ENCODE data around the gene ANGPTL4.

Gene ANGPTL4

DNA sequence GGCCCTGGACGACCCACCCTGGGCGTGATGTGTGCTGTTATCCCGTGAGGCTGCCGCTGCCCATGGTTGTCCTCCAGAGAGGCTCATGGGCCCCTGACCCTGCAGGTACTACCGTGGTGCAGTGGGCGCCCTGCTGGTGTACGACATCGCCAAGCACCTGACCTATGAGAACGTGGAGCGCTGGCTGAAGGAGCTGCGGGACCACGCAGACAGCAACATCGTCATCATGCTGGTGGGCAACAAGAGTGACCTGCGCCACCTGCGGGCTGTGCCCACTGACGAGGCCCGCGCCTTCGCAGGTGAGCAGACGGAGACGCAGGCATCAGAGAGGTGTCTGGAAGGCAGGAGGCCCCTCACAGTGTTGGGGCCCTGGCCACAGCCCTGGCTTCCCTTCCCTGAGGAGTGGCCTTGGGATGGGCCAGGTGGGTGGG is 38.0 kb downstream of the ANGPTL4 start:
- TF ChIP-seq REST (IDR thresholded peaks at IDR 0.05; ENCODE audit: low read depth) (no peak), TAF1 (IDR thresholded peaks at IDR 0.05; ENCODE audit: low read depth) (no peak), FOXM1 (IDR thresholded peaks at IDR 0.05; ENCODE audit: borderline replicate concordance, low read depth) (no peak), TCF12 (IDR thresholded peaks at IDR 0.05; ENCODE audit: low read depth) (no peak), TEAD4 (IDR thresholded peaks at IDR 0.05) (no peak), EGR1 (IDR thresholded peaks at IDR 0.05) (no peak), MAX (IDR thresholded peaks at IDR 0.05) (no peak), NFIC (IDR thresholded peaks at IDR 0.05) (no peak), EP300 (IDR thresholded peaks at IDR 0.05; ENCODE audit: borderline replicate concordance) (no peak), CREB1 (IDR thresholded peaks at IDR 0.05; ENCODE audit: low read depth) (no peak), RAD21 (IDR thresholded peaks at IDR 0.05; ENCODE audit: low read depth) (no peak), ZBTB7A (IDR thresholded peaks at IDR 0.05; ENCODE audit: low read depth) (no peak), CEBPB (IDR thresholded peaks at IDR 0.05) (no peak), YY1 (IDR thresholded peaks at IDR 0.05; ENCODE audit: low read depth) (no peak)
- TF ChIP-seq, protein P1, sequence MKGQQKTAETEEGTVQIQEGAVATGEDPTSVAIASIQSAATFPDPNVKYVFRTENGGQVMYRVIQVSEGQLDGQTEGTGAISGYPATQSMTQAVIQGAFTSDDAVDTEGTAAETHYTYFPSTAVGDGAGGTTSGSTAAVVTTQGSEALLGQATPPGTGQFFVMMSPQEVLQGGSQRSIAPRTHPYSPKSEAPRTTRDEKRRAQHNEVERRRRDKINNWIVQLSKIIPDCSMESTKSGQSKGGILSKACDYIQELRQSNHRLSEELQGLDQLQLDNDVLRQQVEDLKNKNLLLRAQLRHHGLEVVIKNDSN (IDR thresholded peaks at IDR 0.05) = no peak

GRCh38 chr19:8403098-8403819 is 39.3 kb downstream of the ANGPTL4 start:
- TF ChIP-seq EGR1 (IDR thresholded peaks at IDR 0.05) = no peak

GRCh38 chr19:8403820-8404109 is 39.8 kb downstream of the ANGPTL4 start:
- no peak for TF ChIP-seq RAD21 (IDR thresholded peaks at IDR 0.05; ENCODE audit: low read depth)
- no peak for TF ChIP-seq EGR1 (IDR thresholded peaks at IDR 0.05)
- TF ChIP-seq TCF12 (IDR thresholded peaks at IDR 0.05; ENCODE audit: low read depth) = no peak
- no peak for TF ChIP-seq CEBPB (IDR thresholded peaks at IDR 0.05)
- TF ChIP-seq FOXM1 (IDR thresholded peaks at IDR 0.05; ENCODE audit: borderline replicate concordance, low read depth) = no peak
- TF ChIP-seq YY1 (IDR thresholded peaks at IDR 0.05; ENCODE audit: low read depth) = no peak
- TF ChIP-seq NFIC (IDR thresholded peaks at IDR 0.05) = no peak
- TF ChIP-seq, protein P1 (IDR thresholded peaks at IDR 0.05) = no peak
- no peak for TF ChIP-seq CREB1 (IDR thresholded peaks at IDR 0.05; ENCODE audit: low read depth)
- no peak for TF ChIP-seq EP300 (IDR thresholded peaks at IDR 0.05; ENCODE audit: borderline replicate concordance)
- TF ChIP-seq TEAD4 (IDR thresholded peaks at IDR 0.05) = no peak
- no peak for TF ChIP-seq ZBTB7A (IDR thresholded peaks at IDR 0.05; ENCODE audit: low read depth)
- no peak for TF ChIP-seq REST (IDR thresholded peaks at IDR 0.05; ENCODE audit: low read depth)
- TF ChIP-seq MAX (IDR thresholded peaks at IDR 0.05) = no peak
- TF ChIP-seq TAF1 (IDR thresholded peaks at IDR 0.05; ENCODE audit: low read depth) = no peak

- TF ChIP-seq RAD21 (IDR thresholded peaks at IDR 0.05; ENCODE audit: low read depth) = no peak
- no peak for TF ChIP-seq MAX (IDR thresholded peaks at IDR 0.05)
- TF ChIP-seq, protein P1 (IDR thresholded peaks at IDR 0.05) = no peak
- TF ChIP-seq CREB1 (IDR thresholded peaks at IDR 0.05; ENCODE audit: low read depth) = no peak
- no peak for TF ChIP-seq YY1 (IDR thresholded peaks at IDR 0.05; ENCODE audit: low read depth)
- no peak for TF ChIP-seq TAF1 (IDR thresholded peaks at IDR 0.05; ENCODE audit: low read depth)
- TF ChIP-seq EP300 (IDR thresholded peaks at IDR 0.05; ENCODE audit: borderline replicate concordance) = no peak
Measured at GRCh38 chr19:8404391-8405151, 40.6 kb downstream of the ANGPTL4 start.
